ENCODE measurements around the gene EVA1B. TPM values are rescaled to one million over a fixed set of nuclear protein-coding genes. Genes with fewer than 3 reads are reported as not detected.

EVA1B gene, protein sequence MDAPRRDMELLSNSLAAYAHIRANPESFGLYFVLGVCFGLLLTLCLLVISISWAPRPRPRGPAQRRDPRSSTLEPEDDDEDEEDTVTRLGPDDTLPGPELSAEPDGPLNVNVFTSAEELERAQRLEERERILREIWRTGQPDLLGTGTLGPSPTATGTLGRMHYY
- total RNA-seq (10 to 100 TPM in 3 of 5 donors, 1 to 10 TPM in 1, not detected in 1; 8.3 to 67.2 (median 44.0) TPM), polyA plus RNA-seq (10 to 100 TPM; 29.0 to 35.0 (median 29.8) TPM)
- long read RNA-seq, donor 1, transcript EVA1B-202 (3 exons, 699 nt) = major isoform, 19 of 19 reads
- long read RNA-seq, donor 1, partial matches to known transcripts = 0 of 19 reads
- long read RNA-seq, donor 1, other reads (novel, unspliced or antisense) = 0 of 19 reads
- long read RNA-seq, donor 2, transcript EVA1B-202 (3 exons, 699 nt) = major isoform, 19 of 26 reads
- long read RNA-seq, donor 2, partial matches to known transcripts = 7 of 26 reads
- long read RNA-seq, donor 2, other reads (novel, unspliced or antisense) = 0 of 26 reads
- long read RNA-seq, donor 3, transcript EVA1B-202 (3 exons, 699 nt) = major isoform, 6 of 6 reads
- long read RNA-seq, donor 3, partial matches to known transcripts = 0 of 6 reads
- long read RNA-seq, donor 3, other reads (novel, unspliced or antisense) = 0 of 6 reads
- long read RNA-seq, donor 4, partial matches to known transcripts = 0 of 3 reads
- long read RNA-seq, donor 4, other reads (novel, unspliced or antisense) = 0 of 3 reads
- long read RNA-seq, donor 5, transcript EVA1B-202 (3 exons, 699 nt) = major isoform, 31 of 31 reads
- long read RNA-seq, donor 5, partial matches to known transcripts = 0 of 31 reads
- long read RNA-seq, donor 5, other reads (novel, unspliced or antisense) = 0 of 31 reads
- long read RNA-seq, donor 6 = 0 reads
- long read RNA-seq, donor 7, transcript EVA1B-202 (3 exons, 699 nt) = major isoform, 24 of 24 reads
- long read RNA-seq, donor 7, partial matches to known transcripts = 0 of 24 reads
- long read RNA-seq, donor 7, other reads (novel, unspliced or antisense) = 0 of 24 reads
- long read RNA-seq, donor 8, transcript EVA1B-202 (3 exons, 699 nt) = major isoform, 10 of 10 reads
- long read RNA-seq, donor 8, partial matches to known transcripts = 0 of 10 reads
- long read RNA-seq, donor 8, other reads (novel, unspliced or antisense) = 0 of 10 reads
- long read RNA-seq, donor 9, transcript EVA1B-202 (3 exons, 699 nt) = major isoform, 15 of 15 reads
- long read RNA-seq, donor 9, partial matches to known transcripts = 0 of 15 reads
- long read RNA-seq, donor 9, other reads (novel, unspliced or antisense) = 0 of 15 reads
- long read RNA-seq, donor 10, transcript EVA1B-202 (3 exons, 699 nt) = major isoform, 12 of 12 reads
- long read RNA-seq, donor 10, partial matches to known transcripts = 0 of 12 reads
- long read RNA-seq, donor 10, other reads (novel, unspliced or antisense) = 0 of 12 reads

DNA sequence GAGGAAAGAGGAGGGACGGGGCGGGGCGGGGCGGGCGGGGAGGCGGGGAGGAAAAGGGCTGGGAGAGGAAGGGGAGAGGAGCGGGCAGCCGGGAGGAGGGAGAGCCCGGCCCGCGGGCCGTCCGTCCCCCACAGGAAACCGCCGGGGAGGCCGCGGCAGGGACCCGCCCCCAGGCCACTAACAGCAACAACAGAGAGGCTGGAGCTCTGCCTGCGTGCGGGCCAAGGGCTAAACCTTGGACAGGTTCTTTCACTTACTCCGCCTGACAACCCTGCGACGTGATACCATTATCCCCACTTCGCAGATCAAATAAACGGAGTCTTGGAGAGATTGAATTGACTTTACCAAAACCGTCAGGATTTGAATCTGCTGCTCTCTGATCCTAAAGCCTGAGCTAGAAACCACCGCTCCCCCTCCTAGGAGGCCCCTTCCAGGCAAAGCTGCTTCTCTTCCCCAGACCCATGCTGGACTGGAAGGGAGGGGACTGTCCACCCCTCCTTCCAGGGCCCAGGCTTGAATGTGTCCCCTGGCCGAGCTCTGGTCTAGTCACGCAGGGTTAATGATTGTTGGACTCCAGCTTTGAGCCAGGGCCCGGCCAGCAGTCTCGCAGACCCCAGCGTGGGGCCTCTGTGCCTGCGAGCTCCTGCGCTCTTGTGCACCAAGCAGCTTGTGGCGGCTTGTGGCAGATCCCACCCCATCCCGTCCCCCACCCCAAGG lies at the start of gene EVA1B:
EVA1B (minus strand) TSS at position 10 of the 717 bp plus-strand sequence. CDS start 608 bp downstream, outside the sequence.
- no peak for TF ChIP-seq POLR2AphosphoS5 (IDR thresholded peaks at IDR 0.05)
- no peak for TF ChIP-seq EP300 (IDR thresholded peaks at IDR 0.05)
- no peak for TF ChIP-seq POLR2A (IDR thresholded peaks at IDR 0.05)
- TF ChIP-seq, protein P1, sequence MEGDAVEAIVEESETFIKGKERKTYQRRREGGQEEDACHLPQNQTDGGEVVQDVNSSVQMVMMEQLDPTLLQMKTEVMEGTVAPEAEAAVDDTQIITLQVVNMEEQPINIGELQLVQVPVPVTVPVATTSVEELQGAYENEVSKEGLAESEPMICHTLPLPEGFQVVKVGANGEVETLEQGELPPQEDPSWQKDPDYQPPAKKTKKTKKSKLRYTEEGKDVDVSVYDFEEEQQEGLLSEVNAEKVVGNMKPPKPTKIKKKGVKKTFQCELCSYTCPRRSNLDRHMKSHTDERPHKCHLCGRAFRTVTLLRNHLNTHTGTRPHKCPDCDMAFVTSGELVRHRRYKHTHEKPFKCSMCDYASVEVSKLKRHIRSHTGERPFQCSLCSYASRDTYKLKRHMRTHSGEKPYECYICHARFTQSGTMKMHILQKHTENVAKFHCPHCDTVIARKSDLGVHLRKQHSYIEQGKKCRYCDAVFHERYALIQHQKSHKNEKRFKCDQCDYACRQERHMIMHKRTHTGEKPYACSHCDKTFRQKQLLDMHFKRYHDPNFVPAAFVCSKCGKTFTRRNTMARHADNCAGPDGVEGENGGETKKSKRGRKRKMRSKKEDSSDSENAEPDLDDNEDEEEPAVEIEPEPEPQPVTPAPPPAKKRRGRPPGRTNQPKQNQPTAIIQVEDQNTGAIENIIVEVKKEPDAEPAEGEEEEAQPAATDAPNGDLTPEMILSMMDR (IDR thresholded peaks at IDR 0.05) = no peak
- H3K4me1 ChIP-seq = peaks cover 34 to 44% (median 41%) of the 10 kb centered on the region in 4 donors
- H3K27ac ChIP-seq = peak within 1 kb of the TSS; percentile 80 to 93 (median 88)
- peaks cover 0 to 18% (median 7%) of the 10 kb centered on the region in 3 donors for H3K27me3 ChIP-seq
- peak within 1 kb of the TSS; percentile 72 to 85 (median 73) for H3K4me3 ChIP-seq
- intact Hi-C loops (cut with DNase I; ENCODE audit: low total_unique reads) = no loop called here
- 2 to 6% (median 3%) methylated on average over 16 to 36 of the region's 36 CpGs for WGBS, 5 donors
- H3K36me3 ChIP-seq = no peaks in the 10 kb centered on the region
- no peaks in the 10 kb centered on the region for H3K9me3 ChIP-seq
- peak; percentile 73 to 93 for DNase-seq

DNA sequence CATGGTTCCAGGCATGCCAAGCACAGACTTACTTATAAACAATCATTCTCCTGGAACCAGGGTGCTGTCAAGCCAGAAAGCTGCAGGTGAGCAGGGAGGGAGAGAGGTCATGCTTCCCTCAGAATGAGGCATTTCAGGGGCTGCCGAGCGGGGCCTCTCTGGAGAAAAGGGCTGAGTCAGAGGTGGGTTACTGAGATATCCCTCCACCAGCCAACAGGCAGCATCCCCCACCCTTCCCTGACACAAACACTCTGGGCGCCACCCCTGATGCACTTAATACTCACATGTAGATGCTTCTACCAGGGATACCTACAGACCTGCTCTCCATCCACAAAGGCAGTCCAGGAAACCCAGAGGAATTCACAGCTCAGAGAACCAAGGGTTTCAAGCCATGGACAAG lies 49.2 kb upstream of the EVA1B start:
- Histone ChIP-seq H3K36me3 (peaks cover 3 to 12% (median 5%) of the 10 kb centered on the region in 4 donors), H3K4me1 (peaks cover 41 to 87% (median 65%) of the 10 kb centered on the region in 4 donors), H3K9me3 (no peaks in the 10 kb centered on the region), H3K27me3 (no peaks in the 10 kb centered on the region), H3K4me3 (no peak overlapping the region), H3K27ac (peak overlapping the region; percentile 26 to 95 (median 89))
- intact Hi-C loops (cut with DNase I; ENCODE audit: low total_unique reads) = no loop called here
- no peak for DNase-seq
- TF ChIP-seq, protein P1 (IDR thresholded peaks at IDR 0.05) = no peak
- TF ChIP-seq POLR2AphosphoS5 (IDR thresholded peaks at IDR 0.05) (no peak), EP300 (IDR thresholded peaks at IDR 0.05) (no peak), POLR2A (IDR thresholded peaks at IDR 0.05) (no peak)
- whole genome bisulfite sequencing, 5 donors = 78 to 91% (median 82%) methylated on average over 3 of the region's 3 CpGs

DNA sequence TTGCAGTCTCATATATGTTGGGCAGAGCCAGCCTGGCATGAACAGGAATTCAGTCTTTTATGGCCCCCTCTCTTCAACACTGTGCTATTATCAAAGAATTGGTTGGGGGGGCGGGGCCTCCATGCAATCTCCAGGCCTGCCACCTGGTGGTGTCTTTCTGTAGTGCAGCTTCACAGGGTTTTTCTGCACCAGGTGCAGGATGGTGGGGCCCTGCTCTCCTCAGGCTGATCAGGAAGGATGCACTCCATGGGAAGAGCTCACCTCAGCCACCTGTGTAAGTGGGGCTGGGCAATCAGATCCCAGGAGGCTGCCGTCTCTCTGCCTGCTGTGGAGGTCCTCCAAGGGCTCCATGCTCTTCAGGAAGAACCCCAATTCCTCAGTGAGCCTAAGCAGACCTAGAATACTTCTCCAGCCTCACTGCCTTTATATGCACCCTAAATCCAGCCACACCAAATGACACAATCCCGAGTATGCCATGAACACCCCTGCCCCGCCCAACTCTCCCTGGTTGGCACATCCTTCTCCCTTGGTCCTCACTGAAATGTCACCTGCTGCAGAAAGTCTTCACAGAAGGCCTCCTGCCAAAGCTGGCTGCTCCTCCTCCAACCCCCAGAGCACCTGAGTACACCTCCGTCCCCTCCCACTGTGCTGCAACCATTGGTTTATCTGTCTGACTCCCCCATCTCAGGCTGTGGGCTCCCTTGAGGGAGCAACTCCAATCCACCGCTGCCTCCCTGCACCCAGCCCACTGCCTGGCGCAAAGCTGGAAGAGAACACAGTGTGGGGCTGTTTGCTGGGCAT lies 45.8 kb upstream of the EVA1B start:
- H3K9me3 ChIP-seq = no peaks in the 10 kb centered on the region
- DNase-seq = peak; percentile 85 to 91
- TF ChIP-seq, protein P1 (IDR thresholded peaks at IDR 0.05) = peak in 6 of 7 experiments; percentile 18 to 96 (median 92)
- TF ChIP-seq POLR2A (IDR thresholded peaks at IDR 0.05) (no peak), POLR2AphosphoS5 (IDR thresholded peaks at IDR 0.05) (peak in 1 of 3 donors; percentile 32), EP300 (IDR thresholded peaks at IDR 0.05) (no peak)
- peaks cover 37 to 85% (median 67%) of the 10 kb centered on the region in 4 donors for H3K4me1 ChIP-seq
- H3K4me3 ChIP-seq = no peak overlapping the region
- H3K27me3 ChIP-seq = no peaks in the 10 kb centered on the region
- peaks cover 5 to 20% (median 9%) of the 10 kb centered on the region in 4 donors for H3K36me3 ChIP-seq
- intact Hi-C loops (cut with DNase I; ENCODE audit: low total_unique reads) = no loop called here
- peak overlapping the region in 1 of 5 donors; percentile 44 for H3K27ac ChIP-seq
- 49 to 53% (median 51%) methylated on average over 6 to 7 of the region's 7 CpGs for WGBS, 5 donors

All from stomach (tissue), 19 donors.